ENCODE measurements around the gene CCDC196.
A peak's percentile ranks its signal among the peaks of the same experiment; 100 is the strongest.
"Not testable (repeated sequence)": the region's sequence is repeated elsewhere in the genome, so short reads cannot be mapped to it uniquely, and the experiment has no call there.

The CCDC196 gene

GRCh38 chr14:66501592-66501991 lies 15.4 kb downstream of the CCDC196 start:
- Histone ChIP-seq H3K4me2 (ENCODE audit: low read length) (no peak overlapping the region), H3K27ac (ENCODE audit: low read depth, low read length) (no peak overlapping the region), H3K36me3 (ENCODE audit: control insufficient read depth, low read length) (peaks cover 4% of the 10 kb centered on the region; the same call in 1 of the 2 replicates), H3K9me2 (replicated peaks; ENCODE audit: control insufficient read depth, low read length) (no peaks in the 10 kb centered on the region), H4K20me1 (ENCODE audit: control insufficient read depth, insufficient read depth, low read depth, low read length) (no peaks in the 10 kb centered on the region), H3K27me3 (ENCODE audit: control insufficient read depth, low read length) (no peaks in the 10 kb centered on the region), H3K4me3 (ENCODE audit: low read length) (no peak overlapping the region), H3K4me1 (ENCODE audit: control insufficient read depth, low read length) (peaks cover 17% of the 10 kb centered on the region), H3K9me3 (ENCODE audit: control insufficient read depth, insufficient read depth, low read length) (no peaks in the 10 kb centered on the region), H3K79me2 (ENCODE audit: control insufficient read depth, low read length) (peaks cover 5% of the 10 kb centered on the region), H3F3A (ENCODE audit: control insufficient read depth, insufficient read depth) (0 out of 2 replicates have a peak, but pooled peaks cover 2% of the 10 kb centered on the region)
- TF ChIP-seq EZH2phosphoT487 (IDR thresholded peaks at IDR 0.05; ENCODE audit: borderline replicate concordance, low read length) (no peak), CTCF (IDR thresholded peaks at IDR 0.05; ENCODE audit: low read depth, low read length, poor library complexity, severe bottlenecking) (no peak)

GRCh38 chr14:66502836-66503235 lies 16.7 kb downstream of the CCDC196 start:
- not testable (repeated sequence) for H3K4me2 ChIP-seq (ENCODE audit: low read length); H4K20me1 ChIP-seq (ENCODE audit: control insufficient read depth, insufficient read depth, low read depth, low read length); H3K36me3 ChIP-seq (ENCODE audit: control insufficient read depth, low read length); H3K27me3 ChIP-seq (ENCODE audit: control insufficient read depth, low read length); H3K9me3 ChIP-seq (ENCODE audit: control insufficient read depth, insufficient read depth, low read length); H3F3A ChIP-seq (ENCODE audit: control insufficient read depth, insufficient read depth); H3K9me2 ChIP-seq (replicated peaks; ENCODE audit: control insufficient read depth, low read length); H3K4me3 ChIP-seq (ENCODE audit: low read length); H3K27ac ChIP-seq (ENCODE audit: low read depth, low read length)
- peaks cover 10% of the 10 kb centered on the region for H3K4me1 ChIP-seq (ENCODE audit: control insufficient read depth, low read length)
- H3K79me2 ChIP-seq (ENCODE audit: control insufficient read depth, low read length), result peaks cover 12% of the 10 kb centered on the region

GRCh38 chr14:66503532-66503931 lies 17.4 kb downstream of the CCDC196 start:
- peaks cover 17% of the 10 kb centered on the region for H3K79me2 ChIP-seq (ENCODE audit: control insufficient read depth, low read length)
- TF ChIP-seq CTCF (IDR thresholded peaks at IDR 0.05; ENCODE audit: low read depth, low read length, poor library complexity, severe bottlenecking) (no peak), EZH2phosphoT487 (IDR thresholded peaks at IDR 0.05; ENCODE audit: borderline replicate concordance, low read length) (no peak)
- no peak overlapping the region for H3K4me2 ChIP-seq (ENCODE audit: low read length)
- H3K4me1 ChIP-seq (ENCODE audit: control insufficient read depth, low read length), result peaks cover 10% of the 10 kb centered on the region
- no peaks in the 10 kb centered on the region for H3K9me2 ChIP-seq (replicated peaks; ENCODE audit: control insufficient read depth, low read length)
- H3K4me3 ChIP-seq (ENCODE audit: low read length), result no peak overlapping the region
- H3K36me3 ChIP-seq (ENCODE audit: control insufficient read depth, low read length), result peaks cover 8% of the 10 kb centered on the region; the same call in 1 of the 2 replicates
- H3F3A ChIP-seq (ENCODE audit: control insufficient read depth, insufficient read depth), result 0 out of 2 replicates have a peak, but pooled peaks cover 2% of the 10 kb centered on the region
- H3K9me3 ChIP-seq (ENCODE audit: control insufficient read depth, insufficient read depth, low read length), result no peaks in the 10 kb centered on the region
- no peak overlapping the region for H3K27ac ChIP-seq (ENCODE audit: low read depth, low read length)
- no peaks in the 10 kb centered on the region for H4K20me1 ChIP-seq (ENCODE audit: control insufficient read depth, insufficient read depth, low read depth, low read length)
- no peaks in the 10 kb centered on the region for H3K27me3 ChIP-seq (ENCODE audit: control insufficient read depth, low read length)

- Histone ChIP-seq H3K27ac (ENCODE audit: low read depth, low read length) (peak overlapping the region; percentile 64), H3K9me3 (ENCODE audit: control insufficient read depth, insufficient read depth, low read length) (no peaks in the 10 kb centered on the region), H3K27me3 (ENCODE audit: control insufficient read depth, low read length) (no peaks in the 10 kb centered on the region), H3K4me3 (ENCODE audit: low read length) (peak overlapping the region; percentile 98), H3K79me2 (ENCODE audit: control insufficient read depth, low read length) (peaks cover 55% of the 10 kb centered on the region), H3K36me3 (ENCODE audit: control insufficient read depth, low read length) (peaks cover 10% of the 10 kb centered on the region; the same call in 1 of the 2 replicates), H3K4me1 (ENCODE audit: control insufficient read depth, low read length) (peaks cover 39% of the 10 kb centered on the region), H3K4me2 (ENCODE audit: low read length) (peak overlapping the region; percentile 85), H3K9me2 (replicated peaks; ENCODE audit: control insufficient read depth, low read length) (no peaks in the 10 kb centered on the region), H3F3A (ENCODE audit: control insufficient read depth, insufficient read depth) (peaks cover 11% of the 10 kb centered on the region; the same call in 1 of the 2 replicates), H4K20me1 (ENCODE audit: control insufficient read depth, insufficient read depth, low read depth, low read length) (peaks cover 17% of the 10 kb centered on the region)
- no peak for TF ChIP-seq EZH2phosphoT487 (IDR thresholded peaks at IDR 0.05; ENCODE audit: borderline replicate concordance, low read length)
- TF ChIP-seq CTCF (IDR thresholded peaks at IDR 0.05; ENCODE audit: low read depth, low read length, poor library complexity, severe bottlenecking), result no peak
These were observed 21.1 kb downstream of the CCDC196 start for GRCh38 chr14:66507181-66507721.
